ENCODE data around the gene CHD3. TPM values are rescaled to one million over a fixed set of nuclear protein-coding genes. Genes with fewer than 3 reads are reported as not detected.

The CHD3 gene
- total RNA-seq, 1 experiment from 2014 or later: 73.7 TPM

- DNase-seq (ENCODE audit: extremely low read depth, low read depth): no peak
Measured at GRCh38 chr17:7864995-7865650, 23.5 kb upstream of the CHD3 start.

GRCh38 chr17:7867881-7868329, 20.7 kb upstream of the CHD3 start:
- DNase-seq (ENCODE audit: extremely low read depth, low read depth): no peak

- no peak for DNase-seq (ENCODE audit: extremely low read depth, low read depth)
Measured at GRCh38 chr17:7873051-7873450, 15.5 kb upstream of the CHD3 start.

DNA sequence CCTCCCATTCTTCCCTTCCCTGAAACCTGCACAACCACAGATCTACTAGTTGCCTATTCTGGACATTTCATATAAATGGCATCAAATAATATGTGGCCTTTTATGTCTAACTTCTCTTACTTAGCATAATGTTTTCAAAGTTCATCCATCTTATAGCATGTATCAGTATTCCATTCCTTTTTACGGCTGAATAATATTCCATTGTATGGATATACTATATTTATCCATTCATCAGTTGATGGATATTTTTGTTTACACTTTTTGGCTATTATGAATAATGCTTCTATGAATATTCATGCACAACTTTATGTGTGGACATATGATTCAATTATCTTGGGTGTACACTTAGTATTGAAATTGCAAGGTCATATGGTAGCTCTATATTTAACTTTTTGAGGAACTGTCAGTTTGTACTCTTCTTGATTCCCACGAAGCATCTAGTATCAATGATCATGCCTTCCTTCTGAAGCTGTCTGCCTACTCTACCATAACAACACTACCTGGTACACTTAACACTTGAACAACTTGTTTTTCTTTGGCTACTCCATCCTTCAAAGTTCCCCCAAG, 12.7 kb upstream of the CHD3 start:
- no peak for DNase-seq (ENCODE audit: extremely low read depth, low read depth)

DNA sequence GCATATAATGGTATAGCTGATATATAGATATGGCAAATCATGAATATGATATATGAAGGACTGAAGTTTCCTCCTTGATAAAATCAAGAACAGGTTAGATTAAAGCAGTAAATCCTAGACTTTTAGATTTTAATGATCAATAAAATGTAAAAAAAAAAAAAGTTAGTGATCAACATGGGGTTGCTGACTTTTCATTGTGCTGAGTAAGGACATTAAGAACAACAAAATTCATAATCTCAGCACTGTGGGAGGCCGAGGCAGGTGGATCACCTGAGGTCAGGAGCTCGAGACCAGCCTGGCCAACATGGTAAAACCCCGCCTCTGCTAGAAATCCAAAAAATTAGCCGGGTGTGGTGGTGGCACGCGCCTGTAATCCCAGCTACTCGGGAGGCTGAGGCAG, 10.4 kb upstream of the CHD3 start:
- no peak for DNase-seq (ENCODE audit: extremely low read depth, low read depth)

GRCh38 chr17:7880076-7880868, 8.3 kb upstream of the CHD3 start:
- no peak for DNase-seq (ENCODE audit: extremely low read depth, low read depth)

- no peak for DNase-seq (ENCODE audit: extremely low read depth, low read depth)
Measured at GRCh38 chr17:7881276-7882054, 7.1 kb upstream of the CHD3 start.

DNA sequence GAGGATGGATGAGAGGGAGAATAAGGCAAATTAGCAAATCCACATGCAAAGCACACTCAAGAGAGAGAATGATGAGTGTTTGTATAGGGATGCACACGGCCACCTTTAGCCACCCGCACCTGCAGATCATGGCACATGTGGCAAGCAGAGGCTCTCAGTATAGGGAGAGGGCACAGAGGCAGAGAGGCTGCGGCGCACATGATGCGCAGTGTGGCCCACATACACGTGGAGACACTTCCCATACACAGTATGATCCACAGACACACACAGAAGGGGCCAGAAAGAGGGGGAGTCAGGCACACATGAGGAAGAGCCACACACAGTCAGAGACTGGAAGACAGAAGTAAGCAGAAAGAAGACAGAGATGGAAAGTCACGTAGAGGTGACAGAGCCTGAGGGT, 6.5 kb upstream of the CHD3 start:
- DNase-seq (ENCODE audit: extremely low read depth, low read depth): no peak

- no peak for DNase-seq (ENCODE audit: extremely low read depth, low read depth)
Measured at GRCh38 chr17:7882629-7883028, 6.0 kb upstream of the CHD3 start.

DNA sequence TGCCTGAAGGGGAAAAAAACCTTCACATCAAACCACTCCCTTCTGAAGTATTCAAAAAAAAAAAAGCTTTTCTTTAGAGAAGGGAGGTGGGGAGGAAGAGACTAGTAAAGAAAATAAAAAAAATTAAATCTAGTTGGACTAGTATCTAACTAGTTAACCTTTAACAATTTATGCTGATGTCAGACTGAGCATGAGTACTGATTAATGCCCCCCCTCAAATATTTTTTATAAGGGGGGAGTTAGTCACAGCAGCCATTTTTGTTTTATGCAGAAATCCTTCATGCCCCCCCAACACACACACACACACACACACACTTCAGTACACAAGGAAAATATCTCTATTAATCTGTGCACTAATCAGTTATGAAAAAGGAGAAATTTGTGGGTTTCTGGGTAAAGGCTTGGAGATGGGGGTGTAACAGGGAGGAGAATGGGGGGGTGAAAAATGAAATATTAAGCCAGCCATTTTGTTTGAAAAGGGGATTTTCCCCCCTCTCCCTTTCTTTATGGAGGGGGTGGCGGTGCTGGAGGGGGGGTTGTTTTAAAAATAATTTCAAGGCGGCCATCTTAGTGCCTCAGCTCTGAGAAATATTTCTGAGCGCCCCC, 4.7 kb upstream of the CHD3 start:
- no peak for DNase-seq (ENCODE audit: extremely low read depth, low read depth)

GRCh38 chr17:7884581-7885366, 3.8 kb upstream of the CHD3 start:
- no peak for DNase-seq (ENCODE audit: extremely low read depth, low read depth)

GRCh38 chr17:7885367-7886226, 3.0 kb upstream of the CHD3 start:
- DNase-seq (ENCODE audit: extremely low read depth, low read depth): no peak

- DNase-seq (ENCODE audit: extremely low read depth, low read depth): no peak
Measured at GRCh38 chr17:7886227-7887037, 2.2 kb upstream of the CHD3 start.

GRCh38 chr17:7887038-7887481, 1.5 kb upstream of the CHD3 start:
- no peak for DNase-seq (ENCODE audit: extremely low read depth, low read depth)

DNA sequence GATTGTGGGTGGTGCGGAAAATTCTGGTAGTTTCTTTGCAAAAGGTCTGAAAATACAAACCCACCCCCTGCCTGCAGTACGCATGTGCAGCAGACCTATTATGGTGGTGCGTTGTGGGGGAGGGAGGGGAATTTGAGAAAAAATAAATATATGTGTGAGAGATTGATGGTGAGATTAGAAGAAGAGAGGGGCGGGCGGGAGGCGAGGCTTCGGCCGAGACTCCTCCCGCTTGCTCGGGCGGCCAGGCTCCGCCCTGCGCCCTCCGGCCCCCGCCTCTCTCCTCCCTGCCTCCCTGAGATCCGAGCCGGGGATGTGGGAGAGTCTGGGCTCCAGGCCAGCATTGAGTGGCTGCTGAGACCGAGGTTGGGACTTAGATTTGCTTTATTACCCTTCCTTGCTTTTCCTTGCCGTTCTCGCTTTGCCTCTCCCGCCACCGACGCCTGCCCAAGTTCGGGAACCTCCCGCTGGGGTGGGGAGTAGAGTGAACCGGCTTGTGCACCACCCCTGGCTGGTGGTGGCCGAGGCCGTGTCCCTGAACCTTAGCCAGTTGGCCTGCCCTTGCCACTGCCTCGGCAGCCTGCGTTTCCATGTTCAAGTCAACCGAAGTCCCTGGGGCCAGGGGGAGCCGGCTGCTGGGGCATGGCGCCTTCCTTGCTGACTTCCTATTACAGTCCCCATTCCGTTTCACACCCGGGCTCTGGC, 956 bp upstream of the CHD3 start:
- DNase-seq (ENCODE audit: extremely low read depth, low read depth): peak; percentile 96

GRCh38 chr17:7889166-7889955, 772 bp downstream of the CHD3 start:
- DNase-seq (ENCODE audit: extremely low read depth, low read depth): peak; percentile 88

All from NCI-H460 (cell line).